Fibroblast of the aortic adventitia (primary cell): ENCODE measurements around the gene HSD11B2. TPM values are rescaled to one million over a fixed set of nuclear protein-coding genes. Genes with fewer than 3 reads are reported as not detected.

Experiments used
- DNase-seq: peaks from one replicate; pipeline ENCODE4 v3.0.0-alpha.2; 2010; ENCODE audit warnings: low read depth
- H3K4me3 ChIP-seq: 2 replicates; pipeline ENCODE4 v1.5.1; 2011; ENCODE audit warnings: low read depth, mild to moderate bottlenecking, control low read depth, low read length, moderate library complexity
- CTCF ChIP-seq: IDR thresholded peaks from 2 replicates; pipeline ENCODE4 v1.5.1; 2011; ENCODE audit warnings: mild to moderate bottlenecking, low read length, control low read depth, inconsistent platforms; ENCODE audit not compliant: insufficient read depth
- total RNA-seq: library from RNA; depleted of rRNA; stranded (reverse); fragments of >200 nt; gene quantifications from 2 replicates; pipeline ENCODE4 v1.2.3, GENCODE V29; 2012; ENCODE audit warnings: low replicate concordance

HSD11B2 gene
- total RNA-seq, 1 donor = not detected

GRCh38 chr16:67429799-67430503, 970 bp upstream of the HSD11B2 start:
- no peak overlapping the region for H3K4me3 ChIP-seq
- no peak for DNase-seq

GRCh38 chr16:67430504-67430976, 381 bp upstream of the HSD11B2 start:
- peak overlapping the region; percentile 35 for H3K4me3 ChIP-seq
- TF ChIP-seq CTCF = no peak
- DNase-seq = no peak

More at GRCh38 chr16:67429799-67430503, 970 bp upstream of the HSD11B2 start:
- no peak for TF ChIP-seq CTCF

- H3K4me3 ChIP-seq = no peak overlapping the region
- TF ChIP-seq CTCF = no peak
- DNase-seq = no peak
Measured at GRCh38 chr16:67431775-67432505, 1.0 kb downstream of the HSD11B2 start.

GRCh38 chr16:67432506-67432890, 1.6 kb downstream of the HSD11B2 start:
- H3K4me3 ChIP-seq = no peak overlapping the region
- no peak for DNase-seq
- TF ChIP-seq CTCF = no peak

- DNase-seq = no peak
- no peak overlapping the region for H3K4me3 ChIP-seq
- TF ChIP-seq CTCF = no peak
Measured at GRCh38 chr16:67433131-67433719, 2.3 kb downstream of the HSD11B2 start.

- no peak overlapping the region for H3K4me3 ChIP-seq
- DNase-seq = no peak
- TF ChIP-seq CTCF = no peak
Measured at GRCh38 chr16:67435758-67436164, 4.8 kb downstream of the HSD11B2 start.
